ENCODE measurements around the gene ACTL6A.

Gene ACTL6A

DNA sequence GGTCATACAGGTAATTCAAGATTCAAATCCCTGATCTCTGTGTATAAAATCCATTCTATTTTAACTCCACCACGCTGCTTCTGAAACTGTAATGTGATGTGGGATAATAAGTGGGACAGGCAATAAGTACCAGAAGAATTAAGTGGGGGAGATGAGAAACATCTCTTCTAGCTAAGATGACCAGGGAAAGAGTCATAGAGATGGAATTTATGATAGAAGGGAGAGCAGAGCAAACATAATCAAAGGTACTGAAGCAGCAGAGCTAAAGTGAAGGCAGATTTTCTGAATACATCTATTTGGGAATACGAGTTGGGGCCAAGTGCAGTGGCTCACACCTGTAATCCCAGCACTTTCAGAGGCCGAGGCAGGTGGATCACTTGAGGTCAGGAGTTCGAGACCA lies 36.8 kb downstream of the ACTL6A start:
- H3K27me3 ChIP-seq (replicated peaks; ENCODE audit: control insufficient read depth, insufficient read depth, low read length): no peaks in the 10 kb centered on the region
- TF ChIP-seq, protein P1, sequence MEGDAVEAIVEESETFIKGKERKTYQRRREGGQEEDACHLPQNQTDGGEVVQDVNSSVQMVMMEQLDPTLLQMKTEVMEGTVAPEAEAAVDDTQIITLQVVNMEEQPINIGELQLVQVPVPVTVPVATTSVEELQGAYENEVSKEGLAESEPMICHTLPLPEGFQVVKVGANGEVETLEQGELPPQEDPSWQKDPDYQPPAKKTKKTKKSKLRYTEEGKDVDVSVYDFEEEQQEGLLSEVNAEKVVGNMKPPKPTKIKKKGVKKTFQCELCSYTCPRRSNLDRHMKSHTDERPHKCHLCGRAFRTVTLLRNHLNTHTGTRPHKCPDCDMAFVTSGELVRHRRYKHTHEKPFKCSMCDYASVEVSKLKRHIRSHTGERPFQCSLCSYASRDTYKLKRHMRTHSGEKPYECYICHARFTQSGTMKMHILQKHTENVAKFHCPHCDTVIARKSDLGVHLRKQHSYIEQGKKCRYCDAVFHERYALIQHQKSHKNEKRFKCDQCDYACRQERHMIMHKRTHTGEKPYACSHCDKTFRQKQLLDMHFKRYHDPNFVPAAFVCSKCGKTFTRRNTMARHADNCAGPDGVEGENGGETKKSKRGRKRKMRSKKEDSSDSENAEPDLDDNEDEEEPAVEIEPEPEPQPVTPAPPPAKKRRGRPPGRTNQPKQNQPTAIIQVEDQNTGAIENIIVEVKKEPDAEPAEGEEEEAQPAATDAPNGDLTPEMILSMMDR (IDR thresholded peaks at IDR 0.05; ENCODE audit: insufficient read depth, low read length, poor library complexity, severe bottlenecking): no peak

DNA sequence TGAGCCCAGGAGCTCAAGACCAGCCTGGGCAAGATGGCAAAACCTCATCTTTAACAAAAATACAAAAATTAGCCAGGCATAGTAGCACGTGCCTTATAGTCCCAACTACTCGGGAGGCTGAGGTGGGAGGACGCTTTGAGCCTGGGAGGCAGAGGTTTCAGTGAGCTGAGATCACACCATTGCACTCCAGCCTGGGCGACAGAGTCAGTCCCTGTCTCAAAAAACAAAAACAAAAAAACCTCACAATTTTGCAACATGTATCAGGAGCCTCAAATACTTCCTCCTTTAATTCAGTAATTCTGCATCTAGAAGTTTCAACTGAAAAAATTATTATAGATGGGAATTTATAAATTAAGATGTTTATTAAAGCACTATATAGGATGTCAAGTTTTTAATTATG lies 40.6 kb downstream of the ACTL6A start:
- H3K36me3 ChIP-seq (ENCODE audit: control insufficient read depth, insufficient read depth, low read length): peaks cover 2% of the 10 kb centered on the region; the same call in 1 of the 2 replicates
- TF ChIP-seq, protein P1 (IDR thresholded peaks at IDR 0.05; ENCODE audit: insufficient read depth, low read length, poor library complexity, severe bottlenecking): no peak
- no peak for DNase-seq (ENCODE audit: extremely low read depth, insufficient read length)
- no peaks in the 10 kb centered on the region for H3K27me3 ChIP-seq (replicated peaks; ENCODE audit: control insufficient read depth, insufficient read depth, low read length)
- peak overlapping the region; percentile 82 for H3K4me3 ChIP-seq (replicated peaks; ENCODE audit: low read depth, low read length)

More for the DNA sequence above, 36.8 kb downstream of the ACTL6A start:
- H3K4me3 ChIP-seq (replicated peaks; ENCODE audit: low read depth, low read length): no peak overlapping the region
- DNase-seq (ENCODE audit: extremely low read depth, insufficient read length): no peak
- H3K36me3 ChIP-seq (ENCODE audit: control insufficient read depth, insufficient read depth, low read length): peaks cover 2% of the 10 kb centered on the region; the same call in 1 of the 2 replicates

DNA sequence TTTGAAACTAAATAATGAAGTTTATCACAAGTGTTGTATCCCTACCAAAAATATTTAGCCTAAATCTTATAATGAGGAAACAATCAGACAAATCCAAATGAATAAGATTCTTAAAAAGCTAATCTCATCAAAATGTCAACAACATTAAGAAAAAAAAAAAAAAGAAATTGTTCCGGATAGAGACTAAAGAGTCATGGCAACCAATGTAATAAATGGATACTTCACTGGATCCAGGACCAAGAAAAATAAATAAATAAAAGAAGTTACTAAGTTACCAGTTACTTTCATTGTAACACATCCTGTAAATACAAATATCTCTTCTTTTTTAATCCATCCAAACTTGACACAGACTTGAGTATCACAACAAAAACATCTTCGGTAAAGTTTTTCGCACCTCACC lies 41.1 kb downstream of the ACTL6A start:
- H3K36me3 ChIP-seq (ENCODE audit: control insufficient read depth, insufficient read depth, low read length): peaks cover 2% of the 10 kb centered on the region; the same call in 1 of the 2 replicates
- TF ChIP-seq, protein P1 (IDR thresholded peaks at IDR 0.05; ENCODE audit: insufficient read depth, low read length, poor library complexity, severe bottlenecking): no peak
- no peaks in the 10 kb centered on the region for H3K27me3 ChIP-seq (replicated peaks; ENCODE audit: control insufficient read depth, insufficient read depth, low read length)
- DNase-seq (ENCODE audit: extremely low read depth, insufficient read length): no peak
- H3K4me3 ChIP-seq (replicated peaks; ENCODE audit: low read depth, low read length): peak overlapping the region; percentile 82

DNA sequence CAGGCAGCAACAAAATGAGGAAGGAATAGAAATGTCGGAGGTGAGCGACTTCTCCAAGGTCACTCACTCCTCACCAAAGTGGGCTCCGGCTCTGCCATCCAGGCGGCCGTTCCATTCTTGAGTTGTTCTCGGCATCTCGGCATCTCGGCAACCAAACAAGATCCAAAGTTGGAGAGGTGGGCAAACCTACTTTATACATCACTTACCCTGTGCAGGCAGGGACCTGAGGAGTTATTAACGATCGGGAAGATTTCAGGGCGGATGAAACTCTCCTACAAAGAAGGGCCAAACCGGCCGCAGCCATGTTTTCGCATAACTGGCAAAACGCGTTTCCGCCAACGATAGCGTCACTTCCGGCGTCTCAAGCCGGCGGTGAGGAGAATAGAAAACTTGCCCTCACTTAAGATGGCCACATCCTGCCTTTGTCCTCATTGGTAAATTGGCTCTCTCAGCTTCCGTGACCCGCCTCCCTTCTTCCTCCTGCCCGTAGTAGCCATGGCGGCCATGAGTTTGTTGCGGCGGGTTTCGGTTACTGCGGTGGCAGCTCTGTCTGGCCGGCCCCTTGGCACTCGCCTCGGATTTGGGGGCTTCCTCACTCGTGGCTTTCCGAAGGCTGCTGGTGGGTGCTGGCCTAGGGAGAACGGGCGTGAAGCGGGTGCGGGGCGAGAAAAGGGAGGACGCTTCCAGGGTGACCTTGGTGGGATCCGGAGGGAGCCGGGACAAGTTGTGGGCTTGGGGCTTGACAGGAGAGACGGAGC lies 41.8 kb downstream of the ACTL6A start, which contains the start of the genes MRPL47 and NDUFB5:
MRPL47 (minus strand) TSS at position 318 of the 758 bp plus-strand sequence; CDS start at position 304, 14 bp downstream.
NDUFB5 (plus strand) TSS at position 474 of the 758 bp plus-strand sequence; CDS start at position 496, 22 bp downstream.
- H3K4me3 ChIP-seq (replicated peaks; ENCODE audit: low read depth, low read length): peak within 1 kb of the TSS; percentile 82
- H3K27me3 ChIP-seq (replicated peaks; ENCODE audit: control insufficient read depth, insufficient read depth, low read length): no peaks in the 10 kb centered on the region
- H3K36me3 ChIP-seq (ENCODE audit: control insufficient read depth, insufficient read depth, low read length): peaks cover 2% of the 10 kb centered on the region; the same call in 1 of the 2 replicates
- TF ChIP-seq, protein P1 (IDR thresholded peaks at IDR 0.05; ENCODE audit: insufficient read depth, low read length, poor library complexity, severe bottlenecking): no peak
- DNase-seq (ENCODE audit: extremely low read depth, insufficient read length): peak; percentile 83

DNA sequence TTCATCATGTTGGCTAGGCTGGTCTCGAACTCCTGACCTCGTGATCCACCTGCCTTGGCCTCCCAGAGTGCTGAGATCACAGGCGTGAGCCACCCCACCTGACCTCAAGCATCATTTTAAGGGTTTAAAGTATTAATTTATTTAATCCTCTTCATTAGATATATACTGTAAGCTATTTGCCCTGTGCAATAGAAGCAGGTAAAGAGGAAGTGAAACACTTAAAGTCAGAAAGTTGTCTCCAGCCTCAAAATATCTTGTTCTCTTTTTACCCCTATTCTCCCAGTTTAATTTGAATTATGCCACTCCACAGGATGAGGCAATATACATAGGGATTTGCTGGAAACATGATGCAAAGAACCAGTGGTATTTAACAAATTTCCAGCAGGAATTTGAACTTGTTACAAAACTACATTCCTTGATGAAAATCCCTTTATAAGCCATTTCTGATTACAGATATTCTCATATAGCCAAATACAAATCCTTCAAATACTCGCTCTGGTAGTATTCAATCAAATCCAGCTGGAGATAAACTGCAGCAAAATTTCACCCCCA lies 43.9 kb downstream of the ACTL6A start:
- TF ChIP-seq, protein P1 (IDR thresholded peaks at IDR 0.05; ENCODE audit: insufficient read depth, low read length, poor library complexity, severe bottlenecking): no peak
- peak; percentile 59 for DNase-seq (ENCODE audit: extremely low read depth, insufficient read length)
- no peaks in the 10 kb centered on the region for H3K27me3 ChIP-seq (replicated peaks; ENCODE audit: control insufficient read depth, insufficient read depth, low read length)
- H3K36me3 ChIP-seq (ENCODE audit: control insufficient read depth, insufficient read depth, low read length): no peaks in the 10 kb centered on the region
- no peak overlapping the region for H3K4me3 ChIP-seq (replicated peaks; ENCODE audit: low read depth, low read length)

All from GM06990 (cell line).